ENCODE measurements around the gene HTN3. TPM values are rescaled to one million over a fixed set of nuclear protein-coding genes. Genes with fewer than 3 reads are reported as not detected.
"Not testable (repeated sequence)": the region's sequence is repeated elsewhere in the genome, so short reads cannot be mapped to it uniquely, and the experiment has no call there.

HTN3 gene
- not detected for total RNA-seq

DNA sequence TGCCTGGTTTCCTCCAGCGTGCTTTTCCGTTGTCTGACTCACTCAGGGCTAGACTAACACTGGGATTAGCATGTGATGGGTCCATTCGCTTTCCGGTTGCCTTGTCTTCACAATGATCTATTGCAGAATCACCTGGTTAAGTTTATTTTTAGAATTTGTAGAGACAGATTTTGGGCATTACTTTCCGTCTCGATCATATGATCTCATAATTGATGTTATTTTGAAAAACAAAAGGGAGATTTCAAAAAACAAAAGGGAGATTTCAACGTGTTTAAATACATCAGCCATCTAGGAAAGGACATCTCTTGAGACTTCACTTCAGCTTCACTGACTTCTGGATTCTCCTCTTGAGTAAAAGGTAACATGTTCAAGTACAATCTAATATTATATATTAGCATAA is at the start of gene HTN3:
Gene HTN3, plus strand, starts transcription at position 301 of the 400 bp plus-strand sequence. CDS start 2,282 bp downstream, outside the sequence.
- not testable (repeated sequence) for H3K36me3 Mint-ChIP-seq, H3K9me3 Mint-ChIP-seq, H3K4me3 Mint-ChIP-seq, H3K27me3 Mint-ChIP-seq, H3K27ac Mint-ChIP-seq, H3K4me1 Mint-ChIP-seq, DNase-seq

DNA sequence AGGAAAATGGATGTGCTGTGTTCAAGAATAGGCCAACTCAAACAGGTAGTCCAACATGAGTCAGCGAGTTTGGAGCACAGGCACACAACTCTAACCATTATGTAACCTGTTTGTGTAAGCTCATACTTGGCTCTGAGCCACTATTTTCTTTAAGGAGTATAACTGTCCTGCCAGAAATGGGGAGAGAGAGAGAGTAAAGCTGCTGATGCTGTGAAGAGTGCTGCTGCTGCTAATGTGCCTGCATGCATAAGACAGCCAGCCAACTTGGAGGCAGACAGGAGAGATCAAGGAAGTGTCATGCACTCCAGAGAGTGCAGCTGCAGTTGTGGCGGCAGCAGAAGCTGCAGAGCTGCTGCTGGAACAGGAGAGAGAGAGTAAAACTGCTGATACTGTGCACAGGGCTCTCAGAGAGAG is 44.2 kb upstream of the HTN3 start:
- Mint-ChIP-seq H3K27me3 (no peaks in the 10 kb centered on the region), H3K36me3 (no peaks in the 10 kb centered on the region), H3K4me1 (no peaks in the 10 kb centered on the region), H3K9me3 (no peaks in the 10 kb centered on the region), H3K4me3 (no peak overlapping the region), H3K27ac (no peak overlapping the region)
- DNase-seq, result no peak

DNA sequence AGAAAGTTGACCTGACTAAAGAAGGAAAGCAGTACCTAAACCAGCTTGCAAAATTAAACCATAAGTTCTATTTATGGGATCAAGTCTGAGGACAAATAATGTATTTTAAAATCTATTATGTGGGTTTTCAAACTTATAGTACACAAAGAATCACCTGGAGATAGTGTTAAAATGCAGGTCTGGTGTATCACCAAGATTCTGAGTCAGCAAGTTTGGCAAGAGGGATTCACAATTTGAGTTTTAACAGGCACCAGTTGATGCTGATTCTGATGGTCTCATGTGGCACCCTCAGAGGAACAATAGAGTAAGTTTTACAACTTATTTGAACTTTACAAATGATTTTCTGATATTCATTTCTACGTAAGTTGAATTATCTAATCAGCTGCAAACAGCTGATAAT is 41.6 kb upstream of the HTN3 start:
- Mint-ChIP-seq H3K9me3 (no peaks in the 10 kb centered on the region), H3K4me1 (no peaks in the 10 kb centered on the region), H3K27ac (no peak overlapping the region), H3K4me3 (no peak overlapping the region), H3K36me3 (no peaks in the 10 kb centered on the region), H3K27me3 (no peaks in the 10 kb centered on the region)
- no peak for DNase-seq

DNA sequence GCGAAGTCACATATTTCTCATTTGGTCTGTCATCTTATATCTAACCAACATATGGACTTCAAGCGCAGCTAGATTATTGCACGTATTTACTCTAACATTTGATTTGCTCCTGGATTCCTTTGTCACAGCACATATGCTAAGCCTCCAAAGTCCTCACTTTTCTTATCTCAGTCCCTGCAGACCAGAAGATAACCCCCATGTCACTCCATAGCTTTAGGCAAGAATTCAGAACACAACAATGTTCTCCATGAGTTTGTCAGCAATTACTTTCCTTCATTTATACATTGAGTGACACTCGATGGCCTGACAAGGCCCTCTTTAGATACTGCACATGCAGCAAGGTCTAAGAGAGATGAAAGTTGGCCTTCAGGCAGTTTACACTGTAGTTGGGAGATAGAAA is 37.2 kb upstream of the HTN3 start:
- H3K36me3 Mint-ChIP-seq, result no peaks in the 10 kb centered on the region
- no peak overlapping the region for H3K4me3 Mint-ChIP-seq
- no peak for DNase-seq
- H3K4me1 Mint-ChIP-seq, result no peaks in the 10 kb centered on the region
- no peaks in the 10 kb centered on the region for H3K9me3 Mint-ChIP-seq
- H3K27me3 Mint-ChIP-seq, result no peaks in the 10 kb centered on the region
- H3K27ac Mint-ChIP-seq, result no peak overlapping the region

GRCh38 chr4:69994782-69995181 is 33.5 kb upstream of the HTN3 start:
- Mint-ChIP-seq H3K27ac (no peak overlapping the region), H3K4me3 (no peak overlapping the region), H3K4me1 (no peaks in the 10 kb centered on the region), H3K9me3 (no peaks in the 10 kb centered on the region), H3K36me3 (no peaks in the 10 kb centered on the region), H3K27me3 (no peaks in the 10 kb centered on the region)
- DNase-seq, result no peak

- Mint-ChIP-seq H3K4me3 (no peak within 1 kb of the TSS), H3K4me1 (no peaks in the 10 kb centered on the region), H3K27ac (no peak within 1 kb of the TSS), H3K9me3 (no peaks in the 10 kb centered on the region), H3K36me3 (no peaks in the 10 kb centered on the region), H3K27me3 (no peaks in the 10 kb centered on the region)
- no peak for DNase-seq
These were observed 32.7 kb upstream of the HTN3 start, which contains the start of gene STATH for GRCh38 chr4:69995526-69996016. TSS of gene STATH (plus strand) at chr4:69995966. CDS start at chr4:69998438, 2,472 bp downstream.

GRCh38 chr4:69999420-69999819 is 28.8 kb upstream of the HTN3 start:
- H3K36me3 Mint-ChIP-seq, result no peaks in the 10 kb centered on the region
- H3K27me3 Mint-ChIP-seq, result no peaks in the 10 kb centered on the region
- no peak overlapping the region for H3K27ac Mint-ChIP-seq
- no peak for DNase-seq
- H3K4me1 Mint-ChIP-seq, result no peaks in the 10 kb centered on the region
- no peak overlapping the region for H3K4me3 Mint-ChIP-seq
- no peaks in the 10 kb centered on the region for H3K9me3 Mint-ChIP-seq

DNA sequence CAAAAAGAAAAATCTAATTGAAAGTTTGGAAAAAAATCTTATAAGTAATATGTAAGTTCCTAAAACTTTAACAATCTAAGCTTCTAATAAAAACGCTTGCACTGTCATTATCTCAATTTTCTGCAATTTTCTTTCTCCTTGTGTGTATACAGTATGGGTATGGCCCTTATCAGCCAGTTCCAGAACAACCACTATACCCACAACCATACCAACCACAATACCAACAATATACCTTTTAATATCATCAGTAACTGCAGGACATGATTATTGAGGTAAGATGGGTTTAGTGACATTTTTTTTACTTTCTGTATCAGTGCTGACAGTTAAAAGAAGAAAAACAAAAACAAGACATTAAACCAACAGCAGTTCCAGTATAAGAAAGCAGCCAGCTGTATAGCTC is 27.5 kb upstream of the HTN3 start:
- Mint-ChIP-seq H3K4me3 (no peak overlapping the region), H3K27me3 (no peaks in the 10 kb centered on the region), H3K27ac (no peak overlapping the region), H3K9me3 (no peaks in the 10 kb centered on the region), H3K4me1 (no peaks in the 10 kb centered on the region), H3K36me3 (no peaks in the 10 kb centered on the region)
- DNase-seq, result no peak

DNA sequence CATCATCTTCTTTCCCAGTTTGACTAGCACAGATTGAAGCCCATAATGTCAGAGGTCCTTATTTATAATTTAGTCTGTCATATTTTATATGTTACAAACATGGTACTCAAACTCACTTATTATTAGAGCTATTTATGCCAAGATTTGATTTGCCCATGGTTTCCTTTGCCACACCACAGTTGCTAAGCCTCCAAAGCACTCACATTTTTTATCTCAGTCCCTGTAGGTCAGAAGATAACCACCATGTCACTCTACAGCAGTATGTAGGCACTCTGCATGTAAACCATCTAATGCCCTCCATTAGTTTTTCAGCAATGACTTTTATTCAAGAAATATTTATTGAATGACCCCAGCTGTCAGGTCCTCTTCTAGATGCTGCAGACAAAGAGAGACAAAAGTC is 25.8 kb upstream of the HTN3 start:
- Mint-ChIP-seq H3K4me1 (no peaks in the 10 kb centered on the region), H3K4me3 (no peak overlapping the region), H3K27me3 (no peaks in the 10 kb centered on the region), H3K27ac (no peak overlapping the region), H3K9me3 (no peaks in the 10 kb centered on the region), H3K36me3 (no peaks in the 10 kb centered on the region)
- DNase-seq, result no peak

DNA sequence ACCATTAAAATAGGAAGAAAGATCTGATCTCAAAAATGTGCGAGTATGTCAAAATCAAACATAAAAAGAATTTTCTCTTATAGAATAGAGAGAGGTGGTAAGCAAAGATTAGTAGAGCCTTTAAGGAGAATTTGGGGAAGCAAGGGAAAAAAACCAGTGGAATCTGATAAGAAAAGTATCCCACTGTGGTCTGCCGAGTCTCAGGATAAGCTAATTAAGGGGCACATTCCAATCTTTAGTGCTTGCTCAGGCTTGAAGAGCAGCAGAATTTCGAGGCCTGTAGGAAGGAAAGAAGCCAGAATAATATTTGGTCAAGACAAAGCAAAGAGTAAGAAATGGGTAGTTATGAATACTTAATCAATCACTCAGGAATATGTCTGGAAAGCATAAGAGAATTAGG is 19.5 kb upstream of the HTN3 start:
- no peak for DNase-seq
- Mint-ChIP-seq H3K36me3 (no peaks in the 10 kb centered on the region), H3K4me3 (no peak overlapping the region), H3K4me1 (no peaks in the 10 kb centered on the region), H3K27ac (no peak overlapping the region), H3K9me3 (peaks cover 4% of the 10 kb centered on the region), H3K27me3 (no peaks in the 10 kb centered on the region)

- not testable (repeated sequence) for DNase-seq, H3K27ac Mint-ChIP-seq, H3K9me3 Mint-ChIP-seq, H3K27me3 Mint-ChIP-seq, H3K36me3 Mint-ChIP-seq, H3K4me3 Mint-ChIP-seq, H3K4me1 Mint-ChIP-seq
These were observed 9.3 kb upstream of the HTN3 start for GRCh38 chr4:70019006-70019405.

- H3K27me3 Mint-ChIP-seq, result no peaks in the 10 kb centered on the region
- no peaks in the 10 kb centered on the region for H3K4me1 Mint-ChIP-seq
- no peaks in the 10 kb centered on the region for H3K36me3 Mint-ChIP-seq
- no peak for DNase-seq
- H3K27ac Mint-ChIP-seq, result no peak overlapping the region
- no peak overlapping the region for H3K4me3 Mint-ChIP-seq
- H3K9me3 Mint-ChIP-seq, result no peaks in the 10 kb centered on the region
These were observed 5.0 kb upstream of the HTN3 start for GRCh38 chr4:70023218-70023617.

- DNase-seq, result no peak
- Mint-ChIP-seq H3K4me1 (no peaks in the 10 kb centered on the region), H3K27me3 (no peaks in the 10 kb centered on the region), H3K9me3 (no peaks in the 10 kb centered on the region), H3K27ac (no peak overlapping the region), H3K4me3 (no peak overlapping the region), H3K36me3 (no peaks in the 10 kb centered on the region)
These were observed 1.2 kb upstream of the HTN3 start for GRCh38 chr4:70027011-70027410.

DNA sequence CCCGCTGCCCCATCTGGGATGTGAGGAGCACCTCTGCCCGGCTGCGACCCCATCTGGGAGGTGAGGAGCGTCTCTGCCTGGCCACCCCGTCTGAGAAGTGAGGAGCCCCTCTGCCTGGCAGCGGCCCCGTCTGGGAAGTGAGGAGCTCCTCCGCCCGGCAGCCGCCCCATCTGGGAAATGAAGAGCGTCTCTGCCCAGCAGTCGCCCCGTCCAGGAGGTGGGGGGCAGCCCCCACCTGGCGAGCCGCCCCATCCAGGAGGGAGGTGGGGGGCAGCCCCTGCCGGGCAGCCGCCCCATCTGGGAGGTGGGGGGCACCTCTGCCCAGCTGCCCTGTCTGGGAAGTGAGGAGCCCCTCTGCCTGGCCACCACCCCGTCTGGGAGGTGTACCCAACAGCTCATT is 9.3 kb downstream of the HTN3 start:
- not testable (repeated sequence) for H3K9me3 Mint-ChIP-seq

GRCh38 chr4:70039928-70040327 is 11.7 kb downstream of the HTN3 start:
- not testable (repeated sequence) for H3K27ac Mint-ChIP-seq, H3K4me1 Mint-ChIP-seq, DNase-seq, H3K27me3 Mint-ChIP-seq, H3K4me3 Mint-ChIP-seq, H3K36me3 Mint-ChIP-seq, H3K9me3 Mint-ChIP-seq

More for the DNA sequence above, 9.3 kb downstream of the HTN3 start:
- not testable (repeated sequence) for H3K4me3 Mint-ChIP-seq, H3K27ac Mint-ChIP-seq, H3K36me3 Mint-ChIP-seq, H3K4me1 Mint-ChIP-seq, DNase-seq, H3K27me3 Mint-ChIP-seq

DNA sequence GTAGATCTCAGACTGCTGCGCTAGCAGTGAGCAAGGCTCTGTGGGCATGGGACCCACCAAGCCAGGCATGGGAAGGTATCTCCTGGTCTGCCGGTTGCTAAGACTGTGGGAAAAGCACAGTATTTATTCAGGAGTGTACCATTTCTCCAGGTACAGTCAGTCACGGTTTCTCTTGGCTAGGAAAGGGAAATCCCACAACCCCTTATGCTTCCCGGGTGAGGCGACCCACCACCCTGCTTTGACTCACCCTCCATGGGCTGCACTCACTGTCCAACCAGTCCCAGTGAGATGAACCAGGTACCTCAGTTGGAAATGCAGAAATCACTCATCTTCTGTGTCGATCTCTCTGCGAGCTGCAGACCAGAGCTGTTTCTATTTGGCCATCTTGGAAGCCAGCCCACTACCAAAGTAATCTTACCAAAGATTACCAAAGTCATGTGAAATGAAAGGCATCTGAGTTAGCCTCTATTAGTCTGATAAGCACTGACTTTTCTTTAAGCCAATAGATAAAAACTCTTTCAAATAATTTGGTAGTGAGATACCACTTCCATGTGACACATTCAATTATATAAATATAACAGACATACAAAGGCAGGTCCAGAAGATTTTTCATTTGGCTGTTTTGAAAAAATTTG is 13.5 kb downstream of the HTN3 start:
- Mint-ChIP-seq H3K9me3 (peaks cover 7% of the 10 kb centered on the region), H3K27me3 (no peaks in the 10 kb centered on the region), H3K27ac (no peak overlapping the region), H3K4me3 (no peak overlapping the region), H3K4me1 (no peaks in the 10 kb centered on the region), H3K36me3 (no peaks in the 10 kb centered on the region)
- no peak for DNase-seq
